MM.1S (cell line): ENCODE measurements around the gene DFFB.

Source experiments
- EZH2 ChIP-seq: fragments of 300-600 bp; sonication (generic); optimal IDR thresholded peaks from 2 replicates; pipeline ENCODE3; 2017; ENCODE audit warnings: low read depth, mild to moderate bottlenecking, antibody characterized with exemption, low read length, mixed read lengths
- EZH2phosphoT487 ChIP-seq: fragments of 300-600 bp; sonication (generic); IDR thresholded peaks from 2 replicates; pipeline ENCODE4 v1.6.1; 2018; ENCODE audit warnings: antibody characterized with exemption, low read length
- TF ChIP-seq, protein P1 (sequence below): fragments of 300-600 bp; sonication (generic); IDR thresholded peaks from 2 replicates; pipeline ENCODE4 v1.5.1; 2016; ENCODE audit warnings: antibody characterized with exemption, low read length, mixed read lengths

DNA sequence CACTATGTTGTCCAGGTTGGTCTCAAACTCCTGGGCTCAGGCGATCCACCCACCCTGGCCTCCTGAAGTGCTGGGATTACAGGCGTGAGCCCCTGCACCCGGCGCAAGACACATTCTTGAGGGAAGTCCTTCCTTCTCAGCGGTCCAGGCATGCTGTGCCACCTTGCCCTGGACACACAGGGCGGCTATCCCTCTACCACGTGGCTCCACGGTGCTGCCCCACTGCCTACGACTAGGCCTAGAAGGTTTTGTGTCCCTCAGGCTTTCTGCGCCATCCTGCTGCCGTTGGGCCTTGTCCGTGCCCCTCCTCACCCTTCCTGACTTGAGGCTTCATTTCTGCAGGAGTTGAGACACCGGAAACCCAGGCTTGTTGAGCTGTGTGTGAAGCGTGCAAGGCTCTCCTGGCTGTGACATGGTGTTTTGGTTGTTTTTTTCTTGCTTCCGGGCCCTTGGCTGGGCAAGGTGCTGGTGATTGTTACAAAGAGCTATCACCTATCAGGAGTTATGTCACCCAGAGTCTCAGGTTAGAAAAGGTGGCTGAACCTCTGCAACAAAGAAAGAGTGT lies 28.9 kb downstream of the DFFB start:
- TF ChIP-seq, protein P1, sequence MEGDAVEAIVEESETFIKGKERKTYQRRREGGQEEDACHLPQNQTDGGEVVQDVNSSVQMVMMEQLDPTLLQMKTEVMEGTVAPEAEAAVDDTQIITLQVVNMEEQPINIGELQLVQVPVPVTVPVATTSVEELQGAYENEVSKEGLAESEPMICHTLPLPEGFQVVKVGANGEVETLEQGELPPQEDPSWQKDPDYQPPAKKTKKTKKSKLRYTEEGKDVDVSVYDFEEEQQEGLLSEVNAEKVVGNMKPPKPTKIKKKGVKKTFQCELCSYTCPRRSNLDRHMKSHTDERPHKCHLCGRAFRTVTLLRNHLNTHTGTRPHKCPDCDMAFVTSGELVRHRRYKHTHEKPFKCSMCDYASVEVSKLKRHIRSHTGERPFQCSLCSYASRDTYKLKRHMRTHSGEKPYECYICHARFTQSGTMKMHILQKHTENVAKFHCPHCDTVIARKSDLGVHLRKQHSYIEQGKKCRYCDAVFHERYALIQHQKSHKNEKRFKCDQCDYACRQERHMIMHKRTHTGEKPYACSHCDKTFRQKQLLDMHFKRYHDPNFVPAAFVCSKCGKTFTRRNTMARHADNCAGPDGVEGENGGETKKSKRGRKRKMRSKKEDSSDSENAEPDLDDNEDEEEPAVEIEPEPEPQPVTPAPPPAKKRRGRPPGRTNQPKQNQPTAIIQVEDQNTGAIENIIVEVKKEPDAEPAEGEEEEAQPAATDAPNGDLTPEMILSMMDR: no peak
- TF ChIP-seq EZH2phosphoT487 (no peak), EZH2 (no peak)
